HEK293 (cell line): ENCODE measurements around the gene ZNF585A.

Experiments used
- ZNF138 ChIP-seq: fragments of 450-650 bp; formaldehyde crosslinking; IDR thresholded peaks from 2 replicates; pipeline ENCODE4 v1.5.1; 2016; ENCODE audit warnings: missing biosample characterization, missing genetic modification characterization, borderline replicate concordance
- ZNF221 ChIP-seq: fragments of 450-650 bp; formaldehyde crosslinking; IDR thresholded peaks from 2 replicates; pipeline ENCODE4 v1.5.1; 2017; ENCODE audit warnings: missing biosample characterization, missing genetic modification characterization, borderline replicate concordance

GRCh38 chr19:37127999-37128820 lies 44.3 kb downstream of the ZNF585A start:
- TF ChIP-seq ZNF138 (tag by site-specific recombination) (no peak), ZNF221 (tag by site-specific recombination) (no peak)
